Muscle layer of colon (tissue), 2 donors: Measurements from ENCODE around the gene C5AR1.
"Not testable (repeated sequence)": the region's sequence is repeated elsewhere in the genome, so short reads cannot be mapped to it uniquely, and the experiment has no call there.

Experiments
- H3K27ac ChIP-seq: one replicate; pipeline ENCODE4 v1.7.0; 2013; ENCODE audit warnings: low read depth, mild to moderate bottlenecking, low read length, moderate library complexity
- H3K27me3 ChIP-seq, 2 donors: one replicate each; pipeline ENCODE4 v1.7.0; 2013; ENCODE audit warnings: low read length in 2 of 2, mild to moderate bottlenecking in 2 of 2; ENCODE audit not compliant: insufficient read depth in 2 of 2, control insufficient read depth in 1 of 2
- H3K36me3 ChIP-seq: one replicate; pipeline ENCODE4 v1.7.0; 2013; ENCODE audit warnings: mild to moderate bottlenecking, low read length; ENCODE audit not compliant: insufficient read depth
- H3K4me1 ChIP-seq: one replicate; pipeline ENCODE4 v1.7.0; 2013; ENCODE audit warnings: mild to moderate bottlenecking, low read length; ENCODE audit not compliant: insufficient read depth
- H3K4me3 ChIP-seq, 2 donors: one replicate each; pipeline ENCODE4 v1.7.0; 2013; ENCODE audit warnings: low read length in 2 of 2, low read depth in 1 of 2, mild to moderate bottlenecking in 1 of 2, moderate library complexity in 1 of 2
- H3K9ac ChIP-seq: one replicate; pipeline ENCODE4 v1.7.0; 2013; ENCODE audit warnings: low read length
- H3K9me3 ChIP-seq: one replicate; pipeline ENCODE4 v1.7.0; 2013; ENCODE audit warnings: mild to moderate bottlenecking, low read length
- donor health status: abdominal sarcoma.
- donor health status: Adenocarcinoma of cecum.

Gene C5AR1

DNA sequence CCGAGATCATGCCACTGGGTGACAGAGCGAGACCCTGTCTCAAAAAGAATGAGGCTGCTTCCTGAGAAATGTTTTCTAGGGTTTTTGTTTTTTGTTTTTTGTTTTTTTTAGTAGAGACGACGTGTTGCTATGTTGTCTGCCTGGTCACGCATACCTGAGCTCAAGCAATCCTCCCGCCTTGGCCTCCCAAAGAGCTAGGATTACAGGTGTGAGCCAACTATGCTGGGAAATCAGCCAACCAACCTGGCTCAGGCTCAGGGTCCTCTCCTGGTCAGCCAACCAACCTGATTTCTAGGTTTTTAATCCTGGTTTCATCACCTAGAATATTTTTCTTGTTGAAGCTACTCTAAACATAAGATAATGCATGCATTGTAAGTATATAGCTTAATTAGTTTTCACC lies 47.2 kb downstream of the C5AR1 start:
- H3K36me3 ChIP-seq, result peaks cover 83% of the 10 kb centered on the region
- H3K4me1 ChIP-seq, result peaks cover 3% of the 10 kb centered on the region
- H3K9me3 ChIP-seq, result no peaks in the 10 kb centered on the region
- no peak overlapping the region for H3K4me3 ChIP-seq
- H3K27ac ChIP-seq, result no peak overlapping the region
- no peaks in the 10 kb centered on the region for H3K27me3 ChIP-seq
- H3K9ac ChIP-seq, result no peak overlapping the region

DNA sequence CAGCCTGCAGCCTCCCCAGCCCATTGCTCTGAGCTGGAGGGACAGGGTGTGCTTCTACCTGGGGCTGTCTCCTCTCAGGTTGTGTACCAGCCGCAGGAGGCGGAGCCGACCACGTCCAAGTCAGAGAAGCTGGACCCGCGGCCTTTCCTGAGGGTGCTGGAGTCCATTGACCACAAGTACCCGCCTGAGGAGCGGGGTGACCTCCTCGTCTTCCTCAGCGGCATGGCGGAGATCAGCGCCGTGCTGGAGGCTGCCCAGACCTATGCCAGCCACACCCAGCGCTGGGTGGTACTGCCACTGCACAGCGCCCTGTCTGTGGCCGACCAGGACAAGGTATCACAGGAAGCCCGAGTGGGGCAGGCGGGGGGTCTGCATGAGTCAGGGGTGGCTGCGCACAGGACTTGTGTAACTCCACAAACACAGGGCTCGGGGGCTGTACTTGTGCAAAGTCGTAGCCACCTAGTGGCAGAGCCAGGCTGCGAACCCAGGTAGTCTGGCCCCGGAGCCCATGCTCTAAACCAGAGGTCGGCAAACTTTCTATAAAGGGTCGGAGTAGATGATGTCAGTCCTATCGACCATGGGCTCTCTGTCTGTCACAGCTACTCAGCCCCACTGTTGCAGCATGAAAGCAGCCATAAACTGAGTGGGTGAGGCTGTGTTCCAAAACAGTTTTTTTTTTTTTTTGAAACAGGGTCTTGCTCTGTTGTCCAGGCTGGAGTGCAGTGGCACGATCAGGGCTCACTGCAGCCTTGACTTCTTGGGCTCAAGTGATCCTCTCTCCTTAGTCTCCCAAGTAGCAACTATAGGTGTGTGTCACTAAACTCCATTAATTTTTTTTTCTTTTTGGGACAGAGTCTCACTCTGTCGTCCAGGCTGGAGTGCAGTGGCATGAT lies 48.4 kb downstream of the C5AR1 start:
- no peaks in the 10 kb centered on the region for H3K27me3 ChIP-seq

DNA sequence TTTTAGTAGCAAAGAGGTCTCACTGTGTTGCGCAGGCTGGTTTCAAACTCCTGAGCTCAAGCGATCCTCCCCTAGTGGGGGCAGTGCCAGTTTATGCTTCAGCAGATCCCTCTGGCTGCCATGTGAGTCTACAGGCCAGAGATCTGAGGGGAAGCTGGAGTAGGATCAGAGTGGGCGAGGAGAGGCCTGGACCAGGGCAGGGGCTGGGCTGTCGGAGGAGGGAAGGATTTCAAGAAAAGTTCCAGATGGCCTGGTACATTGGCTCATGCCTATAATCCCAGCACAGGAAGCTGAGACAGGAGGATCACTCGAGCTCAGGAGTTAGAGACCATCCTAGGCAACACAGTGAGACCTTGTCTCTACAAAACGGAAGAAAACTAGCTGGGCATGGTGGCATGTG lies 49.3 kb downstream of the C5AR1 start:
- Histone ChIP-seq H3K9ac (no peak overlapping the region), H3K4me3 (no peak overlapping the region), H3K9me3 (no peaks in the 10 kb centered on the region), H3K4me1 (no peaks in the 10 kb centered on the region), H3K36me3 (peaks cover 81% of the 10 kb centered on the region), H3K27ac (no peak overlapping the region), H3K27me3 (no peaks in the 10 kb centered on the region)

More for the DNA sequence above, 48.4 kb downstream of the C5AR1 start:
- Histone ChIP-seq H3K9ac (no peak overlapping the region), H3K4me1 (no peaks in the 10 kb centered on the region), H3K9me3 (no peaks in the 10 kb centered on the region), H3K27ac (no peak overlapping the region), H3K4me3 (no peak overlapping the region), H3K36me3 (peaks cover 82% of the 10 kb centered on the region)

DNA sequence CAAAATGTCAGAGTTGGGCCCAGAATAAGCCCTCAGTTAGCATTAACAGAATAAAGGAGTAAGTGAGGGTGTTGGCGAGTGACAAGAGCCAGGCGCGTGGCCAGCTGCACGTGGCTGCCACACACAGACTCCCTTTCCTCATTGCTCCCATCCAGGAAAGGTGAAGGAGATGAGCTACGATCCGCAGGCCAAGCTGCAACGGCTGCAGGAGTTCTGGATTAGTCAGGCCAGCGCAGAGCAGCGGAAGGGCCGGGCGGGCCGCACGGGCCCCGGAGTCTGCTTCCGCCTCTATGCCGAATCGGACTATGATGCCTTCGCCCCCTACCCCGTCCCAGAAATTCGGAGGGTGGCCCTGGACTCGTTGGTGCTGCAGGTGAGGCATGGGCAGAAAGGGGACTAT lies 52.7 kb downstream of the C5AR1 start:
- Histone ChIP-seq H3K9ac (no peak overlapping the region), H3K27me3 (no peaks in the 10 kb centered on the region), H3K4me1 (no peaks in the 10 kb centered on the region), H3K36me3 (peaks cover 65% of the 10 kb centered on the region), H3K9me3 (no peaks in the 10 kb centered on the region), H3K4me3 (no peak overlapping the region), H3K27ac (no peak overlapping the region)

DNA sequence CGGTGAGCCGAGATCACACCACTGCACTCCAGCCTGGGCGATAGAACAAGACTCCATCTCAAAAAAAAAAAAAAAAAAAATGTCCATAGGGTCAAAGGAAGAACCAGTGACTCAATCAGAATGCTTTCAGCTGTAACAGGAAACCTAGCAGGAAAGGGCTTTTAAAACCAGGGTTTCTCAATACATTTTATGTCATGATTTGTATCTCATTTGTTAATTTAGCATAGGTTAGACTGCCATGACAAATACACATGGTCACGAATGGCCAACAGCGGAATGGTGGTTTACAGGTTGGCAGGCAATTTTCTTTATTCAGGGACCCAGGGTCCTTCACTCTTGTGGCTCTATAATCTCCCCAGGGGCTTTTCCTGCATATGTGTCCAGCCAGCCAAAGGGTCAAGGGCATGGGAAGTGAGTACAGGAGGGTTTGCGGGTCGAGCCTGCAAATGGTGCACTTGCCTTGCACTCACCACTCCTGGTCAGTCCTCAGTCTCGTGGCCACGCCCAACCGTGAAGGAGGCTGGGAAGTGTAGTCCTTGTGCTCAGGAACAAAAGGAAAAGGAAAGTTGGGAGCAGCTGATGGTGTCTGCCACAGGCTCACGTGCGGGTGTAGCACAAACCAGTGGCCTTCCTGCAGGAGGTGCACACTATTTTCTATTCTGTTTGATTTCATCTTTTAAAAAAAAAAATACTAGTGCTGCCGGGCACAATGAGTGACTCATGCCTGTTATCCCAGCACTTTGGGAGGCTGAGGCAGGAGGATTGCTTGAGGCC lies 54.3 kb downstream of the C5AR1 start:
- Histone ChIP-seq H3K27me3 (no peaks in the 10 kb centered on the region), H3K9me3 (no peaks in the 10 kb centered on the region), H3K27ac (no peak overlapping the region), H3K4me3 (no peak overlapping the region), H3K4me1 (no peaks in the 10 kb centered on the region), H3K9ac (no peak overlapping the region), H3K36me3 (peaks cover 49% of the 10 kb centered on the region)

DNA sequence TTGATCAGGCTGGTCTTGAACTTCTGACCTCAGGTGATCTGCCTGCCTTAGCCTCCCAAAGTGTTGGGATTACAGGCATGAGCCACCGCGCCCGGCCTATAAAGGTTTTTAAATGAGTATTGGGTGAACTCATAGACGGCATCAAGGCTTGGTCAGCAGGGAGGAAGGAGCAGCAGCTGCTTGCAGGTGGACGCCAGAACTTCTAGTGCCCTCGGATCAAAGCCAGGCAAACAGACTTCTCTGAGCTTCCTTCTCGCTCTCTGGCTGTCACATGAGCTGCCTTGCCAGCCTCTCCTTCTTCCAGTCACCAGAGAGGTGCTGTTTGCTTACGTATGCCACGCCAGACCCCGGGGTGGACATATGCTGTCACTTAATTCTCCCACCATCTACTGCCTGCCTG lies 55.8 kb downstream of the C5AR1 start:
- H3K9ac ChIP-seq, H3K4me3 ChIP-seq, H3K27me3 ChIP-seq, H3K9me3 ChIP-seq, H3K27ac ChIP-seq, H3K4me1 ChIP-seq: not testable (repeated sequence)
- peaks cover 41% of the 10 kb centered on the region for H3K36me3 ChIP-seq

DNA sequence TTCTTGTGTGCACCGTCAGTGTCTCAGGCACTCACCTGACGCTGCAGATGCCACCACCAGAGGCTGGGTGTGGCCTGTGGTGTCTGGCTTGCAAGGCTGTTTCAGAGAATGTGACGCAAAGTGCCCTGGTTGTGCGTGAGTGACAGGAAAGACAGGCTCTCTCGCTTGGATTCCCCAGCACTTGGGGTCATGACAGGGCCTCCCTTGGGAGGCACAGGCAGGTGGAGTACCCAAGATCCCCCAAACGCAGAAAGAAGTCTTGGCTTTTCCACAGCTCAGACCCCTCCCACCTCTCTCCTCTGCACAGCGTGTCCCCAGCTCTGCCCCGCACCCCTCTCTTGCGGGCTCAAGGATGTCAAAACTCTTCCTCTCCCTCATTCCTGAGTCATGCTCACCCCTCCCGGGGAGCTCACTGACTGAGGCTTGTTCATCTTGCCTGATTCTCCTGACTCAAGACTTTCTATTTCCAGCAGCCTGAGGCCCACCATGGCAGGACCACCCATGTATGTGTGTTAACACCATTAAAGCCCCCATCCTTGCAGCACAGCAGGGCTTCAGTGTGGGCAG lies 60.5 kb downstream of the C5AR1 start:
- peaks cover 45% of the 10 kb centered on the region for H3K36me3 ChIP-seq
- H3K4me3 ChIP-seq, result no peak overlapping the region
- H3K9me3 ChIP-seq, result no peaks in the 10 kb centered on the region
- H3K9ac ChIP-seq, result no peak overlapping the region
- H3K4me1 ChIP-seq, result no peaks in the 10 kb centered on the region
- H3K27me3 ChIP-seq, result no peaks in the 10 kb centered on the region
- no peak overlapping the region for H3K27ac ChIP-seq

DNA sequence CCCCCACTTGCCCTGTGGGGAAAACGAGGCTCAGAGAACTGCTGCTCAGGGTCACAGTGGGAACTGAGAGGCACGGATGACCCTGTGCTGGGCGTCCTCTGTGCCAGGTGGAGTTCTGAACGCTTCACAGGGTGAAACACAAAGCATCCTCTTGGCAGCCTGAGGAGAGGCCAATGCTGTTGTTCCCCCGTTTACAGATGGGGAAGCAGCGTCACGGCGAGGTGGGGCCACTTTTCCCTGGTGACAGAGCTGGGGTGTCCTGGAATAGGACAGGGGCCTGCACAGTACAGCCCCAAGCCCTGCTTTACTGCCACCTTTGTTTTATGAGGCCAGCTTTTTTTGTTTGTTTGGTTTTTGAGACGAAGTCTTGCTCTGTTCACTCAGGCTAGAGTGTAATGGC lies 61.6 kb downstream of the C5AR1 start:
- H3K4me1 ChIP-seq, result no peaks in the 10 kb centered on the region
- H3K27me3 ChIP-seq, result no peaks in the 10 kb centered on the region
- no peak overlapping the region for H3K27ac ChIP-seq
- no peak overlapping the region for H3K4me3 ChIP-seq
- H3K9ac ChIP-seq, result no peak overlapping the region
- H3K9me3 ChIP-seq, result no peaks in the 10 kb centered on the region
- peaks cover 56% of the 10 kb centered on the region for H3K36me3 ChIP-seq
